GM18868 (cell line): ENCODE results near the gene CASR.

ENCODE experiments used
- ATAC-seq: cut with Tn5 transposase; IDR thresholded peaks from one replicate; pipeline ENCODE4 v1.9.1; 2021; ENCODE audit warnings: mild to moderate bottlenecking, moderate library complexity; ENCODE audit not compliant: unreplicated experiment

Gene CASR

DNA sequence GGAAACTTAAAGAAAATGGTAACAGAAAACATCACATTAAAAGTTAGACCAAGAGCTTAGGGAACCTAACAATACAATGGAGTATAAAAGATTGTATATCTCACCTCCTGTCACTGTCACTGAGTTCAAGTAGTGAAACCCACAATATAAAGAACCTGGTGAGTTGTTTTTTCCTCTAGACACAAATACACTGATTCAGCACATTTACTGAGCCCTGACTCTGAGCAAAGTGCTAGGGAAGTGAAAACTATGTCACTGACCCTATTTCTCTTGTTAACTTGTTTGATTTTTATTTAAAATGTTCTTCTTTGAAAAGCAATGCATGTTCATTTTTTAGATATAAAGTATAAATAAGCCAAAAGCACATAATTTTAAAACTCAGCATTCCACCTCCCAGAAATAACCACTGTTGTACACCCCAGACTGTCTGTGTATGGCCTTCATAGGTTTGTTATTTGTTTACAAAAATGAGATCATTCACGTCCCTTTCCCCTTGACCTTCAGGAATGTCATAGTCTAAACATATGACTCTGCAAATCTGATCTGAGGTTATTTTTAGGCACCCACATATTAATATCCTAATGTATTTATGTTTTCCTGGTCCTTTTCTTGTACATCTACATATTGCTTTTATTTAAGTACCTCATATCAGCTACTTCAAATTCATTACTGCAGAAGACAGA is 72.4 kb downstream of the CASR start:
- ATAC-seq = peak; percentile 78

DNA sequence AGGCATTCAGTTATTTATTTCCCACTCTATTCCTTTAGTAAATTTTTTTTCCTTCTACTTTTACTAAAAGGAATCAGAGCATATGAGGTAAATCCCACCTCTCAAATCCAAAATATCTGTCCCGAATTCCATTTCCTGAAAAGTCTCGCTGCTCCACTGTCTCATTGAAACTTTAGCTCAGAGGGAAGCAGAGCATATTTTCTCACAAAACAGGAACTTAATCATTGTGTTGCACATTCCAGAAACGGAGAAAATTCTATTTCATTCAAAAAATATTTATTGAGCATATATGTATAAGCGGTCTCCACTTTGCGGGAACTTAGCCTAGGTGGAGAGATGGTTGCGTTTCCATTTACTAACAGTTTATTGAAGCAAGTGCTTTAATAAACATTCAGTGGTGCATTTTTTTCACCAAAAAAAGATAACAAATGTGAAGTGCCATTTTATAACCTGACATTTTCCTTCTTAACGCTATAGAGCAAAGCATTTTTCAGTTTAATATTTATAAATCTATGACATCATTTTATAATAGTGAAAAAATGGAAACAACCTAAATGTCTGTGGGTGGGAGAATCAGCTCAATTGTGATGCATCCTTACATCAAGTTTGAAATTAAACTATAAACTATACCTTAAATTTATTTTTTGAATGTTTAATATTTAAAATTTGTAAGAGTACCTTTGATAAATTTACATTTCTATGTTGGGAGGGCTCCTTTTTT is 74.3 kb downstream of the CASR start:
- no peak for ATAC-seq

DNA sequence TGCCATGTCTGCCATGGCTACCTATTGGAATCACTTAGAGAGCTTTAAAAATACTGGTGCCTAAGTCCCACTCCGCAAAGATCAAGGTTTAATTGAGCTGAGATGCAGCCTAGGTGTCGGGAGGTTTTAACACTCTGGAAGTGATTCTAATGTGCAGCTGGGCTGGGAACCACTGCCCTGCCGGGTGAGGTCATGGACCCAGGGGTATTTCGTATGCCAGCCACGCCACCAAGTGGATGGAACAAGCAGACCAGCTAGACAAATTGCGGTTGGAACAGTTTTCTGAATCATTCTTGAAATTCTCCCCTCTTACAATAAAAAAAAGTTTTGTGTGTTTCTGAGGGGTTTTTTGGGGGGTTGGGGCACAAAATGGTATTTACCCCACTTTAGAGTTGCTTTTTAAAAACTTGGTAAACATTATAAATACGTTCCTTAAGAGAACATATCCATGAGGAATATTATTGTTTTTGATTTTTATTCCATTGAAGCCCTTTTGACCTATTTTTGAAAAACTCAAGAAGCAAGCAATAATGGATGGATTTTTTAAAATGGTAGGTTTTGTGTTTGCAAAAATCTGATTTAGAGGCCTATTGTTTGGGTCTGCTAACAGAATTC is 75.4 kb downstream of the CASR start:
- ATAC-seq = peak; percentile 73

DNA sequence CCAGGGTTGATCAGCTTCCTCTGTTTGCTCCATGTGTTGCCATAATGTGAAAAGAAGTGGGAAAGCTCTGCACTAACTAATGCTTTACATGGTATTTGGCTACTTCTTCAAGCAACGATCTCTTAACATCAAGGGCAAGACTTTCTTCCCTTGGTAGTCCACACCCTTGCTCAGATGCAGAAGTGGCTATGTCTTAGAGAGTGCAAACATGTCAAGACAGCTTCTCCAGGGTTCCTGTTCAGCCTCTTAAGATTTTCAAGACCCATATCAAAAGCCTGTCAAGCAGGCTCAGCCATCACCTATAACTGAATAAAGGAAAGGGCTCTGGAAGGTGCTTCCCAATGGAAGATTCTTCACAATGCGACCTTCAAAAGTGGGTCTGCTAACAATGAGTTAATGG is 76.7 kb downstream of the CASR start:
- ATAC-seq = no peak

DNA sequence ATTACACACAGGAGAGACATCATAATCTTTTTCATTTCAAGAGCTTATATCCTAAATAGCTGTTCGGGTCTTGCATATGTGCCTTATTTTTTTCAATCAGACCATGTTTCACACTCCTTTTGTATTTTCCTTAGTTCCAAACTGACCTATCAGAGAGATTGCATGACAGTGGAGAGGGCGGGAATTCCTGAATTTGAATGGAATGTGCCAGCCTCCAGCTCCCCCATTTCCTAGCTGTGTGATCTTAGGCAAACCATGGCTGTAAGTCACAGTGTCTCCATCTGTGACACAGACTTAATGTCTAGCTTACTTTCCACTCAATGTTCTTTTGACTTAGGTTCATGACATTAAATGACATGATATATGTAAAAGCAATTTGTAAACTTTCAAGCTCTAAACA is 79.6 kb downstream of the CASR start:
- ATAC-seq = no peak

DNA sequence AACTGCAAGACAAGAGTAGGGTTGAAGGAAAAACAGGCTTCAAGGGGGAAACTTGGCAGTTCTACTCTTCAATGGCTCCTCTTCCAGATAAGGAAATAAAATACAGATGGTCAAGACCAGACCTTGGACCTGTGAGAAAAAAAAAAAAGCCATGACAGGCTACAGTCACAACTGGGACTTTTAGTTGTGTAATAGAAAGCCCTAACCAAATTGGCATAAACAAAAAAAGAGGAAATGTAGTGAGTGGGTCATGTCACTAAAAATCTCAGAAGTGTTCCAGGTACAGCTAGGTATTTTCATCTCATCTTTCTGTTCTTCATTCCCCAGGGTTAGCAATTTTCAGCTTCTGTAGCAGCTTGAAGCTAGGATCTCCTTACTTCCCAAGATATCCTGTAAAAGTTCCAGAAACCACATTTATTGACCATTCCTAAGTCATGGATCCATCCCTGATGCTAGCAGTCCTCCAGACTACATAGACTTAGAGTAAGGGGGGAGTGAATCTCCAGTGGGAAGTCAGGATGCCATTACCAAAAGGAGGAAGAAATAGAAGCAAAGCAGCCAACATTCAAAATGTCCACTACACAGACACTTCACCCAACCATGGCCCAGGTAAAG is 80.6 kb downstream of the CASR start:
- peak; percentile 54 for ATAC-seq

DNA sequence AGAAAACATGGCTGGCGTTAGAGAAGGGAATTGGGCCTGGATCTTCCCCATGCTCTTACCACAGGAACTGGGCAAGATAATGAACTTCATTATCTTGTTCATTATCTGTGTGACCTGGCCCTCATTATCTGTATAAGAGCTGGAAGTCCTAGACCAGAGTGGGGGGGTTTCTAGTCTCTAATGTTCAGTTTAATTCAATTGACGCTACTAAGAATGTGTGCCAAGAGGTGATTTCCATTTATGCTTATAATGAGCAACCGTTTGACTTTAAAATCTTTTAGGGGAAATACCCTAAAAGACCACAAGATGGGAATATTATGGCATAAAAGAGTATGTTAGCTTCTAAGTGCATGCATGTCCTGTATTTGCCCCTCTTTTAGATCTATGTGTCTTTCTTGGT is 82.5 kb downstream of the CASR start:
- ATAC-seq = no peak

DNA sequence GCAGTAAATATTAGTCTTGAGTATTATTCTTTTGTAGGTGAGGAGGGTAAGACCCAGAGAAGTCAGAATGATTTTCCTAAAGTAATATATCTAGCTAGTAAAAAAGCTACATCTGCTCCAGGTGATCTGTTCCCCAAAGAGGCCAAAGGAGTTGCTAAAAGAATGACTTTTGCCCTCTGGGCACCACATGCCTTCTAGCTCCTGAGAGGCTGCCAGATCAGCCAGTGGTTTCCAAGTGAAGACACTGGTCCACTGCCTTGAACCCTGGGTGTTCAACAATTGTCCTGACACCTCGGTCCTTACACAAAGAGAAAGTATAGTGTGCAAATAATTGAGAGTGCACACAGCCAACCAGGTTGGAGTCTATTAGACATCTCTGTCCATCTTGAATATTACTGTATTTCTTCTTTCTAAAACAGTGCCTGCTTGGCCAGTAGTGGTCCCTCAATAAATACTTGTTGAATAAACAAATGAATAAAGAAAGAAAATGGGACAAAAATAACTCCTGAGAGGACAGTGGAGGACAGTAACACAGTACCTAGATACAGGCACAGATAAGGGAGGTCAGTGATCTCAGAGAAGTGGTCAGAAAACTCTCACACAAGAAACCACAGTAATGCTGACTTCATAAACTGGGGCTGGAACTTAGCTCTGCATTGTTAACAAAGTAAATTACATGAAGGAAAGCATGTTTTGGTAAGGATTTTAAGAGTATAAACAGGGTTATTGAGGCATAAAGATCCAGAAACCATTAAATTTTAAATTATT is 85.0 kb downstream of the CASR start:
- no peak for ATAC-seq

DNA sequence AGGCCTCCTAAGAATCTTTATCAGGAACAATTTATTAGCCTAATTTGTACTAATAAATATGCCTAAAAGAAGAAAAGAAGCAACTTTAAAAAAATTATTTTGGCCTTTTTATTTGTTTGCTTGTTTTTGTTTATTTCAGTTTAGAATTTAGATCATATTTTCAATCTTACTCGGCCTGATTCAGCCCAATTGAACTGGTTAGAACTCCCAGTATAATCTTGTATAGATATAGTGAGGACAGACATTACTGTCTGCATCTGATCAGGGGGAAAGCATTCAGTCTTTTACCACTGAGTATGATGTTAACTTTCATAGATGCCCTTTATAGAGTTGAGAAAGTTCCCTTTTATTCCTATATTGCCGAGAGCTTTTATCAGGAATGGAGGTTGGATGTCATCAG is 85.6 kb downstream of the CASR start:
- ATAC-seq = no peak

DNA sequence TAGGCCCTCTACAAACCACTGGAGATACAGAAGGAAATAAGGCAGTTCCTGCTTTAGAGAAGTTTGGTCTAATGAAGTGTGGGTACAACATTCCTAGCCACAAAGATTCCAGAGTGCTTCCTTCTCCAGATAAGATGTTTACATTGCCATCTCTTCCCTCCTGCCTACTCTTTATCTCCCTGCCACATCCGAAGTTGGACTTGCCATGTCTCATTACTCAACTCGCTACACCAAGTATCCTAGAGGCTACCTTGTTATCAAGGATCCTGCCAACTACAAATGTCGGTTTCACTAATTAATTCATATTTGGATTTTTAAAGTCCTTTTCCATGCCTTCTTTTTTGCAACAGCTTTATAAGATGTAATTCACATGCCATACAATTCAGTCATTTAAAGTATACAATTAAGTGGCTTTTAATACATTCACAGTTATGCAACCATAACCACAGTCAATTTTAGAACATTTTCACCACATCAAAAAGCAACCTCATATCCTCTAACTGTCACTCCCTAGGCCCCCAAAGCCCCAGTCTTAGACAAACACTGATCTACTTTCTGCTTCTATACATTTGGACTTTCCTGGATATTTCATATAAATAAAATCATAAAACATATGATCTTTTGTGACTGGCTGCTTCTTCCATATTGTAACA is 87.9 kb downstream of the CASR start:
- ATAC-seq = no peak

DNA sequence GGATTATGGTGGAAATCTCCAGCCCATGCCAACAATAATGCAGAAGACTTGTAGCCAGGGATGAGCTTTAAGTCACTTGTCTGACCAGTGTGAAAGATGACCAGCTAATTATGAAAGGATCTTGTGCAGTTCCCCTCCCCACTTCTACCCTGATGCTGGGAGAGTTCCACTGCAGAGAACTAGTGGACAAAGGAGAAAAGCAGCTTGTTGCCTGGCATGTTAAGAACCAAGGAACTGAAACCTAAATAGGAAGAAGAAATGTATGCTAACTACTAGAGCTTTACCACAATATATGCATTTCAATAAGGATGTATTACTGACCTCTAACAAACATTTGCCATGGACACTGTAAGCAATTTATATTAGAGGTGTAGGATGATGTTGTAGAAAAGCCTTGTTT is 89.4 kb downstream of the CASR start:
- no peak for ATAC-seq

DNA sequence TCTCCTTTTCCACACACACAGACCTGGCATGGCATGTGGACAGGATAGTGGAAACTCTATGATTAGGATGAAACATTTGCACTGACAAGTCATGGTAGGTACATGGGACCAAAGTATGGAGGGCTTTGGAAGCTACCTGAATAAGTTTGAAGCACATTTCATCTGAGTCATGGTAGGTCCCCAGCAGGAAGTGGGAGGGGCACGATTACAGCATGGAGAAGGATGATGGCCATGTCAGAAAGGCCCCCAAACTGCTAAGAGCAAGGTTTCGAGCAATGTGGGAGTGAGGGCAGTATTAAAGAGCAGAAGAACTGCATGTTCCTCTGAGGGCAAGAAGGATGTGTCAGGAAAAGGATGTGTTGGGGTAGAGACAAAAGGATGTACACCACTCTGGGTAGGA is 90.0 kb downstream of the CASR start:
- ATAC-seq = no peak

DNA sequence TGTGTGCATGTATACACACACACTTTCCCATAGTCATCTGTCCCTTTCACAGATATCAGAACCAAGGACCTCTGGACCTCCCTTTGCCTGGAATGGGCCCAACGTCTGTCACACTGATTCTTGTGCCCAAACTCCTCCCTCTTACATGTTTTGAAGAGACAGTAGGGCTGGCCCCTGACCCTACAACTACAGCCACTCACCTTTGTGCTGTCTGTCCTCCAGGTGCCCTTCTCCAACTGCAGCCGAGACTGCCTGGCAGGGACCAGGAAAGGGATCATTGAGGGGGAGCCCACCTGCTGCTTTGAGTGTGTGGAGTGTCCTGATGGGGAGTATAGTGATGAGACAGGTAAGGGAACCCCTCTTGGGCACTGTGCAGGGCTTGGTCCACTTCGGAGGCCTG is 98.4 kb downstream of the CASR start:
- no peak for ATAC-seq

DNA sequence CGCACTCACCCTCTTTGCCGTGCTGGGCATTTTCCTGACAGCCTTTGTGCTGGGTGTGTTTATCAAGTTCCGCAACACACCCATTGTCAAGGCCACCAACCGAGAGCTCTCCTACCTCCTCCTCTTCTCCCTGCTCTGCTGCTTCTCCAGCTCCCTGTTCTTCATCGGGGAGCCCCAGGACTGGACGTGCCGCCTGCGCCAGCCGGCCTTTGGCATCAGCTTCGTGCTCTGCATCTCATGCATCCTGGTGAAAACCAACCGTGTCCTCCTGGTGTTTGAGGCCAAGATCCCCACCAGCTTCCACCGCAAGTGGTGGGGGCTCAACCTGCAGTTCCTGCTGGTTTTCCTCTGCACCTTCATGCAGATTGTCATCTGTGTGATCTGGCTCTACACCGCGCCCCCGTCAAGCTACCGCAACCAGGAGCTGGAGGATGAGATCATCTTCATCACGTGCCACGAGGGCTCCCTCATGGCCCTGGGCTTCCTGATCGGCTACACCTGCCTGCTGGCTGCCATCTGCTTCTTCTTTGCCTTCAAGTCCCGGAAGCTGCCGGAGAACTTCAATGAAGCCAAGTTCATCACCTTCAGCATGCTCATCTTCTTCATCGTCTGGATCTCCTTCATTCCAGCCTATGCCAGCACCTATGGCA is 100.5 kb downstream of the CASR start:
- ATAC-seq = no peak

DNA sequence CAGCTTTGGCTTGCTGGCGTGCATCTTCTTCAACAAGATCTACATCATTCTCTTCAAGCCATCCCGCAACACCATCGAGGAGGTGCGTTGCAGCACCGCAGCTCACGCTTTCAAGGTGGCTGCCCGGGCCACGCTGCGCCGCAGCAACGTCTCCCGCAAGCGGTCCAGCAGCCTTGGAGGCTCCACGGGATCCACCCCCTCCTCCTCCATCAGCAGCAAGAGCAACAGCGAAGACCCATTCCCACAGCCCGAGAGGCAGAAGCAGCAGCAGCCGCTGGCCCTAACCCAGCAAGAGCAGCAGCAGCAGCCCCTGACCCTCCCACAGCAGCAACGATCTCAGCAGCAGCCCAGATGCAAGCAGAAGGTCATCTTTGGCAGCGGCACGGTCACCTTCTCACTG is 101.0 kb downstream of the CASR start:
- ATAC-seq = no peak

DNA sequence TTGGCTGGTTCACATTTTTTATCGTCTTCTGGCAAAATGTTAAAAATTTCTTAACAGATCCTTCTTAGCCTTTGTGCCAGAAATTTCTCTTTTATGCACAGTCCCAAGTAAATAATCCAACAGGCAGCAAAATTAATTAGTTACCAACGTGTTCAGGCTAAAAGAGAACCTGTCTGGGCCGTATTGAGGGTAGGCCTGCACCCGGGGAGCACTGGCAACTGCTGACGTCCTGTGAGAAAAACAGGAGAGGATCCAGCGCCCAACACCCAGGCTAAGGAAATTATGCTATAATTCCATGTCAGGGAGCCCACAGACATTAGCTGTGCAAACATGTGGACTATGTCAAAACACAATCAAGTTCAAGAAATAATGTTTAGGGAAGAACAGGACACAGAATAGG is 110.9 kb downstream of the CASR start:
- no peak for ATAC-seq

DNA sequence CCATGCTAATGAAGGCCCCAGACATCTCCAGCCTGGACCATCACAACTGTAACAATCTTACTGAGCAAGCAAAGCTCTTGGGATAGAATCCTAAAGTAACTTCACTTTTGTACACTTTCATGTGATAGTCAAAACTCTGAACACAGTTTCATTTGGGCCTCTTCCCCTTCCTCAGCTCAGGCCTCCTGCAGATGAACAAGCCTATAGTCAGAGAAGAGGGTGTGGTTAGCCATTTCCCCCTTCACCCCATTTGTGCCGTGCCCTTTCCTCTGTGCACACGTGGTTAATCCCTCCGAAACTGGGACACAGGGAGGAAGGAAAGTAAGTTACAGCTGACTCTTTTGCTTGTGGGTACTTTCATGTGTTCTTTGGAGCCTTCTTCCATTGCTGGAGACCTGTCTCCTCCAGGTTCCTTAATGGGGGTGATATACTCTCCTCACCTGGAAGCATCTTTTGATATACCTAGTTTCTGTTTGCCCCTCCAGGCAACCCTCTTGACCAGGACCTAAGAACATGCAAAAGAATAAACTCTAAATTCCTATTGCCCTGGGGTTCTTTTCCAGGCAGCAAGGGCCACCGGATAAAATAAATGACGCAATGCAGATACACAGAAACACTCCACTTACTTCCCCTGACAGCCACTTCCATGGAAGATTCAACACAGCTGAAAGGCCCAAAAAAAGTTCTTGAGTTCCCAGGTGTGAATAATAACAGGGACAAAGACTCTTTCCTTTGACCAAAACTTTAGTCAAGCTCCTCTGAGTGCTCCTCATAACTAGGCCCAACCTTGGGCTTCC is 112.0 kb downstream of the CASR start:
- no peak for ATAC-seq

DNA sequence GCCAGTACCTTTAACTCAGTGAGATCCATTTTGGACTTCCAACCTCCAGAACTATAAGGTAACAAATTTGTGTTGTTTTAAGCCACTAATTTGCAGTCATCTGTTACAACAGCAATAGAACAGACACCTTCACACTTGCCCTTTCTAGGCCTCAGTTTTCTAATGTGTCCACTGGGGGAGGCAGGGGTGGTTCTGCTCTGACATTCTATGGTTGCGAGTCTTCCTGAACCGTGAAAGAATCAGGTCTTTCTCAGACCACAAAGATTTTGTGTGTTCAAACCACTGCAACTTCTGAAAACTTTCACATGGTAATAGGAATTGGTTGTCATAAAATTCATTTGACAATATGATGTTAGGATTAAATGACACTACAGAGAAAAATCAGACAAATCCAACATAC is 114.8 kb downstream of the CASR start:
- ATAC-seq = peak; percentile 73

DNA sequence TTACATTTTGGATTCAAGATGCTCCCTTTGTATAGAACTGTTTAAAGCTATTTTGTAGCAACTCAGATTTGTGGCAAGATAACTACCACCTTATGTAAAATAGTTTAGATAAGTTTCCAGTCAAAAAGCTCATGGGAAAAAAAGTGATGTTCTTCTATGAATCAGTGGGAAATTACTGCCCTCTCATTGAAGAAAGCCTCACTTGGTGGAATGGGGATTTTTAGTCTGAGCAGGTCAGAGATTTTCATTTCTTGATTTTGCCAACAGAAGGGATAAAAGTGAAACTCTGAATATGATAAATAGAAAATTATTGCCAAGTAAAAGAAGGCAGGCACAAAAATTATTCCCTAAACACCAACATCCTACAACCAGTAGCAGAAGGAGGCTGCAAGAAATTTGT is 115.7 kb downstream of the CASR start:
- ATAC-seq = no peak
